ENCODE results near the gene SKP1.

Gene SKP1

GRCh38 chr5:134129411-134130238 is 47.1 kb downstream of the SKP1 start:
- peaks cover 7 to 62% (median 32%) of the 10 kb centered on the region in 3 donors for H3K36me3 ChIP-seq
- no peak overlapping the region for H3K4me3 ChIP-seq
- H3K9me3 ChIP-seq, result no peaks in the 10 kb centered on the region
- no peaks in the 10 kb centered on the region for H3K27me3 ChIP-seq
- no peak for DNase-seq
- H3K27ac ChIP-seq, result no peak overlapping the region
- TF ChIP-seq CTCF (IDR thresholded peaks at IDR 0.05), result no peak
- intact Hi-C loops (cut with DNase I; ENCODE audit: low total_unique reads), result no loop called here
- H3K4me1 ChIP-seq, result peaks cover 0 to 50% (median 24%) of the 10 kb centered on the region in 4 donors

GRCh38 chr5:134128648-134128995 is 48.1 kb downstream of the SKP1 start:
- intact Hi-C loops (cut with DNase I; ENCODE audit: low total_unique reads), result no loop called here
- H3K27me3 ChIP-seq, result no peaks in the 10 kb centered on the region
- H3K36me3 ChIP-seq, result peaks cover 0 to 52% (median 26%) of the 10 kb centered on the region in 3 donors
- peaks cover 0 to 53% (median 27%) of the 10 kb centered on the region in 4 donors for H3K4me1 ChIP-seq
- no peak overlapping the region for H3K27ac ChIP-seq
- no peaks in the 10 kb centered on the region for H3K9me3 ChIP-seq
- H3K4me3 ChIP-seq, result no peak overlapping the region
- no peak for TF ChIP-seq CTCF (IDR thresholded peaks at IDR 0.05)
- DNase-seq, result no peak

- Histone ChIP-seq H3K4me1 (peaks cover 0 to 50% (median 27%) of the 10 kb centered on the region in 4 donors), H3K4me3 (no peak overlapping the region), H3K27me3 (no peaks in the 10 kb centered on the region), H3K27ac (no peak overlapping the region), H3K36me3 (peaks cover 0 to 47% (median 22%) of the 10 kb centered on the region in 3 donors), H3K9me3 (no peaks in the 10 kb centered on the region)
- no peak for DNase-seq
- intact Hi-C loops (cut with DNase I; ENCODE audit: low total_unique reads), result no loop called here
- TF ChIP-seq CTCF (IDR thresholded peaks at IDR 0.05), result no peak
Observed at GRCh38 chr5:134127988-134128647, 48.6 kb downstream of the SKP1 start.

- intact Hi-C loops (cut with DNase I; ENCODE audit: low total_unique reads), result no loop called here
Observed at GRCh38 chr5:134127376-134127861, 49.3 kb downstream of the SKP1 start.

More at GRCh38 chr5:134127376-134127861, 49.3 kb downstream of the SKP1 start:
- Histone ChIP-seq H3K27me3 (no peaks in the 10 kb centered on the region), H3K36me3 (peaks cover 0 to 42% (median 20%) of the 10 kb centered on the region in 3 donors), H3K4me1 (peaks cover 0 to 43% (median 27%) of the 10 kb centered on the region in 4 donors), H3K27ac (peak overlapping the region in 1 of 2 donors; percentile 22), H3K4me3 (no peak overlapping the region), H3K9me3 (no peaks in the 10 kb centered on the region)
- no peak for TF ChIP-seq CTCF (IDR thresholded peaks at IDR 0.05)
- no peak for DNase-seq
